ENCODE data around the gene TXNRD1. TPM values are rescaled to one million over a fixed set of nuclear protein-coding genes. Genes with fewer than 3 reads are reported as not detected.
A peak's percentile ranks its signal among the peaks of the same experiment; 100 is the strongest.

The TXNRD1 gene
- total RNA-seq, 1 donor from 2014 or later = 176 TPM

DNA sequence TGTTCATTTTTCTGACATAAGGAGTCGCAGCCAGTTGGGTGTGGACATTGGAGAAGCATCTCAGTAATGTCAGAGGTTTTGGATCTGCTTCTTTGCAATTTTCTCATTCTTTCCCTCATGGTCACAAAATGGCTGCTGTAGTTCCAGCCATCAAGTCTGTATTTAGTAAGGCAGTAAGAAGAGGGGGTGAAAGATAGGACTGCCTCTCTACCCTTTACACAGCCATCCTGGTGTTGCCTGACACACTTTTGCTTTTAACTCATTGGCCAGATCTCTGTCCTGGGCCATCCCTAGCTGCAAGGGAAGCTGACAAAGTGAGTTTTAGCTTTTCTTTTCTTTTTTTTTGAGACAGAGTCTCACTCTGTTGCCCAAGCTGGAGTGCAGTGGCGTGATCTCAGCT, 154.1 kb downstream of the TXNRD1 start:
- peaks cover 14% of the 10 kb centered on the region for H3K4me1 Mint-ChIP-seq (ENCODE audit: low read depth, unreplicated experiment)
- H3K4me2 ChIP-seq (ENCODE audit: low read length) = no peak overlapping the region
- H3K4me3 ChIP-seq (ENCODE audit: insufficient read depth, low read depth, low read length) = no peak overlapping the region
- TF ChIP-seq EZH2 (IDR thresholded peaks at IDR 0.05; ENCODE audit: insufficient read depth, low read length) = no peak
- TF ChIP-seq, protein P1, sequence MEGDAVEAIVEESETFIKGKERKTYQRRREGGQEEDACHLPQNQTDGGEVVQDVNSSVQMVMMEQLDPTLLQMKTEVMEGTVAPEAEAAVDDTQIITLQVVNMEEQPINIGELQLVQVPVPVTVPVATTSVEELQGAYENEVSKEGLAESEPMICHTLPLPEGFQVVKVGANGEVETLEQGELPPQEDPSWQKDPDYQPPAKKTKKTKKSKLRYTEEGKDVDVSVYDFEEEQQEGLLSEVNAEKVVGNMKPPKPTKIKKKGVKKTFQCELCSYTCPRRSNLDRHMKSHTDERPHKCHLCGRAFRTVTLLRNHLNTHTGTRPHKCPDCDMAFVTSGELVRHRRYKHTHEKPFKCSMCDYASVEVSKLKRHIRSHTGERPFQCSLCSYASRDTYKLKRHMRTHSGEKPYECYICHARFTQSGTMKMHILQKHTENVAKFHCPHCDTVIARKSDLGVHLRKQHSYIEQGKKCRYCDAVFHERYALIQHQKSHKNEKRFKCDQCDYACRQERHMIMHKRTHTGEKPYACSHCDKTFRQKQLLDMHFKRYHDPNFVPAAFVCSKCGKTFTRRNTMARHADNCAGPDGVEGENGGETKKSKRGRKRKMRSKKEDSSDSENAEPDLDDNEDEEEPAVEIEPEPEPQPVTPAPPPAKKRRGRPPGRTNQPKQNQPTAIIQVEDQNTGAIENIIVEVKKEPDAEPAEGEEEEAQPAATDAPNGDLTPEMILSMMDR (IDR thresholded peaks at IDR 0.05; ENCODE audit: insufficient read depth, low read depth, low read length) = no peak
- no peaks in the 10 kb centered on the region for H3K36me3 ChIP-seq (ENCODE audit: insufficient read depth, low read length)
- no peaks in the 10 kb centered on the region for H3K79me2 ChIP-seq (ENCODE audit: insufficient read depth, low read length)
- H3K36me3 Mint-ChIP-seq (ENCODE audit: low read depth, unreplicated experiment) = peaks cover 5% of the 10 kb centered on the region
- no peak for FAIRE-seq
- no peak overlapping the region for H3K4me3 Mint-ChIP-seq (ENCODE audit: unreplicated experiment)
- no peaks in the 10 kb centered on the region for H3K27me3 Mint-ChIP-seq (ENCODE audit: low read depth, unreplicated experiment)
- no peak overlapping the region for H3K27ac Mint-ChIP-seq (ENCODE audit: unreplicated experiment)
- H3K4me1 ChIP-seq (ENCODE audit: insufficient read depth, low read length) = peaks cover 15% of the 10 kb centered on the region
- H3K9me3 Mint-ChIP-seq (ENCODE audit: unreplicated experiment) = peaks cover 4% of the 10 kb centered on the region
- H2AFZ ChIP-seq (ENCODE audit: low read depth, low read length) = no peak overlapping the region
- no peaks in the 10 kb centered on the region for H4K20me1 ChIP-seq (ENCODE audit: insufficient read depth, low read length)
- H3K9ac ChIP-seq (ENCODE audit: low read length) = no peak overlapping the region
- DNase-seq (ENCODE audit: low read depth) = no peak
- no peaks in the 10 kb centered on the region for H3K27me3 ChIP-seq (ENCODE audit: insufficient read depth, low read length)
- peaks cover 4% of the 10 kb centered on the region for H3K9me3 ChIP-seq (ENCODE audit: insufficient read depth, low read depth, low read length)
- no peak overlapping the region for H3K27ac ChIP-seq (ENCODE audit: low read depth, low read length)

DNA sequence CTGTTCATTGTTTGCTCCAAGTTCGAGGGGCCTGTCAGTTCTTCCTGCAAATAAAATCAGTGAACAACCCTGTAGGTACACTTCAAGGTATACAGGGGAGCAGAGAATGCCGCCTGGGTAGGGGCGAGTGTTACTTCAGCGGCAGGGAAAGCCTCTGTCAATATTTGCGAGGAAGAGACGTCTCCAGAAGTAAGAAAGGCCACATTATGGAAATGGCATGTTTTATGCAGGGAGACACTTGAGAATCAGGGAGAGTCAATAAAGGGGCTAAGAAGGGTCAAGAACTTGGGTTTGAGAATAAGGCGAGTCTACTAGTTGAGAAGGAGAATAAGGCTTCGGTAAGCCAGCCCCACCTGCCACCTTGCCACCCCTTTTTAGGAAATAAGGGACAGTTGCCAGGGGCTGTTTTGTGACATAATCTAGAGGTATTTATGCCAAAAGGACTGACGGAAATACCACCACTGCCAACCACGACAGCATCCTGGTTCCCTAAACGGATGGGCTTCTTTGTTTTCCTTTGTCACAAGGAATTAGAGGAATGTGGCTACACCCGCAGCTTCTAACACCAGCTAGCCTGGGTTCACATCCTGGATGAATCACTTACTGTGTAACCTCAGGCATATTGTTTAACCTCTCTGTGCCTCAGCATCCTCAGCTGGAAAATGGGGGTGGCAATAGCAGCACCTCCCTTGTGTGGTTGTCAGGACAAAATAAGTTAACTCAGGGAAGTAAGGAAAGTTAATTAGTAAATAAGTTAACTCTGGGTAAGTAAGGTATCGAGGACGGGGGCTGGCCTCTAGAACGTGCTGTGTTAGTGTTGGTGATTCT, 155.7 kb downstream of the TXNRD1 start:
- Mint-ChIP-seq H3K27ac (ENCODE audit: unreplicated experiment) (peak overlapping the region; percentile 75), H3K4me1 (ENCODE audit: low read depth, unreplicated experiment) (peaks cover 17% of the 10 kb centered on the region), H3K27me3 (ENCODE audit: low read depth, unreplicated experiment) (no peaks in the 10 kb centered on the region), H3K9me3 (ENCODE audit: unreplicated experiment) (peaks cover 7% of the 10 kb centered on the region), H3K4me3 (ENCODE audit: unreplicated experiment) (no peak overlapping the region), H3K36me3 (ENCODE audit: low read depth, unreplicated experiment) (peaks cover 5% of the 10 kb centered on the region)
- H3K36me3 ChIP-seq (ENCODE audit: insufficient read depth, low read length) = no peaks in the 10 kb centered on the region
- H3K4me2 ChIP-seq (ENCODE audit: low read length) = peak overlapping the region; percentile 44
- no peaks in the 10 kb centered on the region for H3K27me3 ChIP-seq (ENCODE audit: insufficient read depth, low read length)
- peaks cover 15% of the 10 kb centered on the region for H3K4me1 ChIP-seq (ENCODE audit: insufficient read depth, low read length)
- FAIRE-seq (peak; percentile 91), DNase-seq (ENCODE audit: low read depth) (peak; percentile 71)
- no peak overlapping the region for H3K27ac ChIP-seq (ENCODE audit: low read depth, low read length)
- TF ChIP-seq EZH2 (IDR thresholded peaks at IDR 0.05; ENCODE audit: insufficient read depth, low read length) = no peak
- TF ChIP-seq, protein P1 (IDR thresholded peaks at IDR 0.05; ENCODE audit: insufficient read depth, low read depth, low read length) = no peak
- no peaks in the 10 kb centered on the region for H3K79me2 ChIP-seq (ENCODE audit: insufficient read depth, low read length)
- H3K9me3 ChIP-seq (ENCODE audit: insufficient read depth, low read depth, low read length) = peaks cover 4% of the 10 kb centered on the region
- H3K4me3 ChIP-seq (ENCODE audit: insufficient read depth, low read depth, low read length) = no peak overlapping the region
- no peak overlapping the region for H3K9ac ChIP-seq (ENCODE audit: low read length)
- H2AFZ ChIP-seq (ENCODE audit: low read depth, low read length) = no peak overlapping the region
- H4K20me1 ChIP-seq (ENCODE audit: insufficient read depth, low read length) = no peaks in the 10 kb centered on the region

All from astrocyte (in vitro differentiated cells and primary cell).